Hypothalamus (tissue), 51 donors: ENCODE results near the gene MTARC1.

Experiments used
- DNase-seq, 51 donors: peaks; one replicate each; lab custom pipeline; 2025; lab: John Stamatoyannopoulos, UW

Gene MTARC1

DNA sequence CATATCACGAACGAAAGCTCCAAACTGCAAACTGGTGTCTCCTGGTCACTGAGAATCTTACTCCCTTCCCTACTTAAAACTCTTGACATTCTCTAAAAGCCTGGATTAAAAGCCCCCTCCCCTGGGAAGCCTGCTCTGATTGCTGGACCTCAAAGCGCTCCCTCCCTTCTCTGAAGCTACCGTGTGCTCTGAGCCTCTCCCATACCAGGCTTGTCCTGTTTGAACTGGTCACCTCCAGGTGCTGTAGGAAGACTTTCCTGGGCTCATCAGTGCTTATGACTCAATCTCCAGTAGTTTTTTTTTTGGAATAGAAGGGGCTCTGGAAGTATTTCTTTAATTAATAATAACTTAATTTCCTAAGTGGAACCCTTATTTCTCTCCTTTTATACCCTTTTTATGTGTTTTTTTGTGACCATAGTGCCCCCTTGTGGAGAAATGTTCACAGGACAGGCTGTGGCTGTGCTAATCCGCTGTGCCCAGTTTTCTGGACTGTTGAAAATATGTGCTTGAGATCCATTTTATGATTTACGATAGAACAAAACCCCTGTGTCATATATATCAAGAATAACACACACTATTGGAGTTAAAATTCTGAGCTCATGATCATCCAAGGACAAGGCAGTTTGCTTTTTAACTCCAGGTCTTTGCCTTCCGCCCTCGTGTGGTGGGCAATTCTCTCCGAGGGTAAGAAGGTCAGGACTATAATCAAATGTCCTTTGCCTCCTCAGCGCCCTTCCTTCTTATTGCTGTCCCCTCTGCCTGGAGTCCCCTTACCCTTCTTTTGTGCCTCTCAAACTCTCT, 16.9 kb downstream of the MTARC1 start:
- peak in 5 of 51 donors; percentile 2 to 26 (median 5) for DNase-seq

DNA sequence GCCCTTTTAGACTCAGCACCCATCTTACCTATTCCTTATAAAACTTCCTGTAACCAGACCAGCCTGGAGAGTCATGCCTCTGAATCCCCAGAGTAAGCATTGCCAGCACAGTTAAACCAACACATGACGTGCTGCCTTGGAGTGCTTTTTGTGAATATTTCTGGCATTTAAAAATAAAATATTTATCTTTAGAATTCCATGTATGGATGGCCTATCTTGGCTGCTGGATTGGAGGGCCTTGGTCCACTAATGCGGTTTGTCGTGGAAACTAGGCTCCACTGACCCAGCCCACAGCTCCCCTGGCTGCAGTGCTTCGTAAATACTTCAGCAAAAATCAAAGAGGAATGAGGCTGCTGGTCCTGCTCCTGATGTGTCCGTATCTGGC, 17.5 kb downstream of the MTARC1 start:
- no peak for DNase-seq

GRCh38 chr1:220806408-220806807, 19.7 kb downstream of the MTARC1 start:
- no peak for DNase-seq

- no peak for DNase-seq
Observed at GRCh38 chr1:220807726-220808125, 21.0 kb downstream of the MTARC1 start.

GRCh38 chr1:220808345-220809186, 21.9 kb downstream of the MTARC1 start:
- DNase-seq: peak in 3 of 51 donors; percentile 5 to 11 (median 6)

- DNase-seq: no peak
Observed at GRCh38 chr1:220809187-220809550, 22.5 kb downstream of the MTARC1 start.

GRCh38 chr1:220809704-220810103, 23.0 kb downstream of the MTARC1 start:
- DNase-seq: no peak

DNA sequence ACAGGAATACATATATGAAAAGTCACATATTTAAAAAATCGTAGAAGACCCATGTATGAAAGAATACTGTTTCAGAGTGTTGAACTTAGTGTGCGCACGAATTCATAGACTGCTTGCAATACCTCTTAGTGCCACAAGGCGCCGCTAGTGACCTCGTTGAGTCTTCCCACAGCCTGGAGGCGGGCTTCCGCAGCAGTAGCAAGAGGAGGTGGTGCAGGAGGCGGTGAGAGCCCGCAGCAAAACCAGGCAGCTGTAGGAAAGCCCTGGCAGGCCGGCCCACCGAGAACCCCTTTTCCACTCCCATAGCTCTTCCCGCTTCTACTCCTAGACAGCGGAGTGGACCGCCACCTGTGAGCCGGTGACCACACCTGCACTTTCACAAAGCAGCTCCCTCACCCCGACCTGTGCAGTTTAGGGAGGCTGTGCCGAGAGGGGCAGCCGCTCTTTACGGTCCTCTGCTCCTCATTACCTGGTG, 23.5 kb downstream of the MTARC1 start:
- peak in 16 of 51 donors; percentile 3 to 41 (median 22) for DNase-seq

DNA sequence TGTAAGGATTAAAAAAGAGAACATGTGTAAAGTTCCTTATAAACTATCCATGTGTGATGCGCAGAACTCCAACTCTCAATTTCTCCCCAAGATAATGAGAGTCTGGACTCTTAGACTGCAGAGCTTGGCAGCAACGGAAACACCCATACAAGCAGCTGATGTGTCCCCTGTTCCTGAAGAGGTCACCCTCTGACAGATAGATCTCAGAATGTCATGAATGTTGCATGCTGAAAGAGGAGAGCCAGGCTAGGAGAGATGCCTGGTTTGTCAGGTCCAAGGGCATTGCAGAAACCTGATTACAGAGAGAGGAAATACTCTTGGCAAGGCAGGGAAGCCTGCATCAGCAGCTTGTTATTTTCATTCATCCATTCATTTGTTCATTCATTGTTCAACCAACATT, 24.2 kb downstream of the MTARC1 start:
- no peak for DNase-seq

GRCh38 chr1:220811695-220812094, 25.0 kb downstream of the MTARC1 start:
- DNase-seq: no peak

GRCh38 chr1:220812308-220812707, 25.6 kb downstream of the MTARC1 start:
- no peak for DNase-seq

DNA sequence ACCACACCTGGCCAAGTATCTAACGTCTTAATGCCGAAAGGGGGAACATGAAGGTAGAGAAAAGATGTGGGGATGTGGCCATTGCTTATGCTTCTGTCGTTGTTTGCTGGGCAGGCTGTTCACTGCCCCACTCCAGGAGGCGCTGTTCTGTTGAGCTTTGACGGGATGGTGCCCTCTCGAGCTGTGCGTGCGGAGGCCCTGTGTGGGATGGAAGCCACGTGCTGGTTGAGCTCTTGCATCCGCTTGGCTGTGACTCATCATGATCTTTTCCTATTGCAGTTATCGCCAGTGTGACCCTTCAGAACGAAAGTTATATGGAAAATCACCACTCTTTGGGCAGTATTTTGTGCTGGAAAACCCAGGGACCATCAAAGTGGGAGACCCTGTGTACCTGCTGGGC, 26.3 kb downstream of the MTARC1 start:
- no peak for DNase-seq

- DNase-seq: no peak
Observed at GRCh38 chr1:220815409-220815808, 28.7 kb downstream of the MTARC1 start.

DNA sequence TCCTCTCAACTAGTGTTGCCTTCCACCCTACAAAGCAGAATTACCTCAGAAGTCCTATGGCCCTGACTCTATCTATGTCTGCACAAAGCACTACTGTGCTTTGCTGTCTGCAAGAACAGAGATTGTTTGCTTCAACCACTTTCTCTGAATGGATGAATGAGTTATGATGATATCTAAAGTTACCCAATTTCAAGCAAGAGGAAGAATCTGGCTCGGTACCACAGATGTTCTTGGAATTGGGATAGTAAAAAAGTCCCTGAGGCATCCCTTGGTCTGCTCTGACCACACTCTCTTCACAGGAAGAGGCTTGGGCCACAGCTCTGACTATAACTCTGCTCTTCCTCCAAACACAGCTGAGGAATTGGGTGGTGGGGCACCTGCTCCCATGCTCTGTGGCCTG, 31.2 kb downstream of the MTARC1 start:
- no peak for DNase-seq

- no peak for DNase-seq
Observed at GRCh38 chr1:220818421-220819173, 31.9 kb downstream of the MTARC1 start.

DNA sequence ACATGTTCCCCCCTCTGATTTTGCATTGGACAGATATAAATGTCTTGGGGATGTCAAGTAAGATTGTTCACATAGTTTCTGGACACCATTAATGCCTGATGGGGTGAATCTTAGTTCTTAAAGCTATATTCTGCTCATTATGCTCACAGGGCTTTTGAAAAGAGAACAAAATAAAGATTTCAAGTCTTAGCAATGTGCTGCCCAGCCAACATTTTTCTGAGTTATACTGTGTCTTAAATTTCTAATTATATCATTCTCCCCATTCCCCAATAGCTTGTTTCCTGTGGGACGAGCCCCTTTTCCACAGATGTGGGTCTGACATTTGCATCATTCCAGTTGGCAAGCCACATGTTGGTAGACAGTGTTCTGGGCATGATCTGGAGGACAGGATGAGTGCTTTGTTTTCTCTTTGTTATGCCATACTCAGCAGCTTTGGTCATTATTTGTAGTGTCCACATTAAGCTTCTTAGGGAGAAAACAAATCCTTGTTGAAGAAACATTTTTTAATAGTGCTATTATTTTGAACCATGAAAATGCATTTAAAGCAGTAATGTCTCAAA, 32.8 kb downstream of the MTARC1 start:
- no peak for DNase-seq

GRCh38 chr1:220824031-220824989, 37.6 kb downstream of the MTARC1 start:
- no peak for DNase-seq

DNA sequence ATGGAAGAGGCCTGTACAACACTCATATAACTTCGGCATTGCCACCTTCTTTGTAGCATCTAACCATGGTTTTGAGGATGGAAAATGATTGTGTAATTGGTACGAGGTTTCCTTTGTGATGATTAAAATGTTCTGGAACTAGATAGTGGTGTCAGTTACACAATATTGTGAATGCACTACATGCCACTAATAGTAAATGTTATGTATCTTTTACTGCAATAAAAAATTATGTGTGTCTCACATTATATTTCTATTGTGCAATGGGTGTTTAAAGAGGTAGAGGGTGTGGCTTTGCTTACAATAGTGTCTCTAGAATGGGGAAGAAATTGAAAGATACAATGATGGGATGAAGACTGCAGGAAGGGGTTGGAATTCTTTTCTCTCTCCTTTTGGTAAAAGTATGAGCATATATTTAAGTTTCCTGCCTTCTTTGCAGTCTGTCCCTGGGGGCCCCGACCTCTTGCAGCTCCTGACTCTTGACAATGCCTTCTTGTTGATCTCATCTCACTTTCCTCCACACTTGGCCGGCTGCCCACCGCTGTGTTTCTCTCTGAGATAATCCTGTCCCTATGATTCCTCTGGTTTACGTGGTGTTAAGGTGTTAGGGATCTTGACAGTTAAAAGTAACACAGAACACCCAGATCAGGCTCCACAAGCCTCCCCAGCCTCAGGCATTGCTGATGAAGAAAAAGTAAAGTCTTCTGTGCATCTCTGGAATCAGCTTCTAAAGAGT, 39.3 kb downstream of the MTARC1 start:
- no peak for DNase-seq

- DNase-seq: no peak
Observed at GRCh38 chr1:220826729-220827128, 40.0 kb downstream of the MTARC1 start.
